ENCODE data around the gene GJA8.

GRCh38 chr1:147891088-147891487 is 11.5 kb upstream of the GJA8 start:
- TF ChIP-seq CTCF (conservative IDR thresholded peaks at IDR 0.05; ENCODE audit: low read depth, low read length) (no peak), EZH2 (IDR thresholded peaks at IDR 0.05; ENCODE audit: borderline replicate concordance, low read depth, low read length, poor library complexity, severe bottlenecking) (no peak)
